Ascending aorta (tissue), 2 donors: ENCODE results near the gene C1S. TPM values are rescaled to one million over a fixed set of nuclear protein-coding genes. Genes with fewer than 3 reads are reported as not detected.

ENCODE experiments used
- DNase-seq, 2 donors: peaks; one replicate each; pipeline ENCODE4 v3.0.0-alpha.2; 2019; ENCODE audit warnings: low spot score in 2 of 2
- H3K27ac ChIP-seq, 2 donors: fragments of 200-600 bp; sonication (generic); one replicate each; pipeline ENCODE4 v1.5.1; 2016 to 2017; ENCODE audit warnings: mild to moderate bottlenecking in 1 of 2
- H3K27me3 ChIP-seq: fragments of 200-600 bp; sonication (generic); one replicate; pipeline ENCODE4 v1.5.1; 2017
- H3K36me3 ChIP-seq, 2 donors: fragments of 200-600 bp; sonication (generic); one replicate each; pipeline ENCODE4 v1.5.1; 2016
- H3K4me1 ChIP-seq, 2 donors: fragments of 200-600 bp; sonication (generic); one replicate each; pipeline ENCODE4 v1.5.1; 2016 to 2017; ENCODE audit warnings: mild to moderate bottlenecking in 1 of 2
- H3K4me3 ChIP-seq, 2 donors: fragments of 200-600 bp; sonication (generic); one replicate each; pipeline ENCODE4 v1.5.1; 2016 to 2017; ENCODE audit warnings: mild to moderate bottlenecking in 1 of 2
- H3K9me3 ChIP-seq, 2 donors: fragments of 200-600 bp; sonication (generic); one replicate each; pipeline ENCODE4 v1.5.1; 2016
- CTCF ChIP-seq, 3 experiments: fragments of 200-600 bp in 2 of 3; fragments of 450-650 bp in 1 of 3; sonication (generic) in 2 of 3; IDR thresholded peaks; one replicate each; pipeline ENCODE4 v1.5.1; 2016 to 2019; ENCODE audit warnings: antibody characterized with exemption in 3 of 3, mild to moderate bottlenecking in 1 of 3, moderate library complexity in 1 of 3
- intact Hi-C: fragments of 100-400 bp; cut with DNase I; formaldehyde crosslinking; loops from one replicate; pipeline ENCODE4 v1.15.1; 2023
- total RNA-seq: library from RNA; depleted of rRNA; stranded (reverse); fragments of >200 nt; gene quantifications from one replicate; pipeline ENCODE4 v1.1.0, GENCODE V29; 2016

C1S gene
- total RNA-seq, 1 donor from 2014 or later, result 273 TPM

- peaks cover 3 to 13% of the 10 kb centered on the region in 2 donors for H3K4me1 ChIP-seq
These were observed 49.0 kb downstream of the C1S start for GRCh38 chr12:7109572-7109920.

GRCh38 chr12:7110661-7111060 lies 50.1 kb downstream of the C1S start:
- H3K4me3 ChIP-seq, result no peak overlapping the region
- H3K36me3 ChIP-seq, result peaks cover 0 to 7% of the 10 kb centered on the region in 2 donors
- no peaks in the 10 kb centered on the region for H3K9me3 ChIP-seq
- intact Hi-C loops, result no loop called here
- H3K27me3 ChIP-seq, result no peaks in the 10 kb centered on the region
- TF ChIP-seq CTCF (IDR thresholded peaks at IDR 0.05), result no peak
- no peak for DNase-seq
- H3K27ac ChIP-seq, result no peak overlapping the region
- H3K4me1 ChIP-seq, result peaks cover 3 to 13% of the 10 kb centered on the region in 2 donors

More at GRCh38 chr12:7109572-7109920, 49.0 kb downstream of the C1S start:
- peak overlapping the region; percentile 91 to 93 for H3K27ac ChIP-seq
- no peak for DNase-seq
- no peak for TF ChIP-seq CTCF (IDR thresholded peaks at IDR 0.05)
- H3K9me3 ChIP-seq, result no peaks in the 10 kb centered on the region
- no peaks in the 10 kb centered on the region for H3K27me3 ChIP-seq
- H3K4me3 ChIP-seq, result peak overlapping the region in 1 of 2 donors; percentile 81
- intact Hi-C loops, result loop anchor here (1.0 to 5.0 kb wide), 6 partner anchors 17 to 237 kb away; partner anchors contain the start of genes C1R, C1S, EMG1 and LPCAT3
- H3K36me3 ChIP-seq, result no peaks in the 10 kb centered on the region

- H3K9me3 ChIP-seq, result no peaks in the 10 kb centered on the region
- H3K36me3 ChIP-seq, result peaks cover 0 to 14% of the 10 kb centered on the region in 2 donors
- peaks cover 3 to 9% of the 10 kb centered on the region in 2 donors for H3K4me1 ChIP-seq
- TF ChIP-seq CTCF (IDR thresholded peaks at IDR 0.05), result no peak
- no peak overlapping the region for H3K27ac ChIP-seq
- no peak for DNase-seq
- H3K27me3 ChIP-seq, result no peaks in the 10 kb centered on the region
- intact Hi-C loops, result loop anchor here (2.0 kb wide), 1 partner anchor 167 kb away; the partner anchor contains the start of gene C12orf57
- no peak overlapping the region for H3K4me3 ChIP-seq
These were observed 51.5 kb downstream of the C1S start for GRCh38 chr12:7112041-7112440.

GRCh38 chr12:7113389-7113871 lies 52.9 kb downstream of the C1S start:
- H3K4me3 ChIP-seq, result no peak overlapping the region
- no peak overlapping the region for H3K27ac ChIP-seq
- TF ChIP-seq CTCF (IDR thresholded peaks at IDR 0.05), result peak; percentile 65 to 86 (median 80)
- intact Hi-C loops, result loop anchor here (1.0 to 2.0 kb wide), 2 partner anchors 53 to 169 kb away; partner anchors contain the start of genes C12orf57 and C1S
- H3K36me3 ChIP-seq, result peaks cover 0 to 14% of the 10 kb centered on the region in 2 donors
- no peaks in the 10 kb centered on the region for H3K9me3 ChIP-seq
- no peaks in the 10 kb centered on the region for H3K27me3 ChIP-seq
- H3K4me1 ChIP-seq, result peaks cover 3 to 6% of the 10 kb centered on the region in 2 donors
- no peak for DNase-seq

- intact Hi-C loops, result no loop called here
- Histone ChIP-seq H3K4me3 (no peak overlapping the region), H3K4me1 (peaks cover 3 to 6% of the 10 kb centered on the region in 2 donors), H3K27me3 (no peaks in the 10 kb centered on the region), H3K27ac (no peak overlapping the region), H3K9me3 (no peaks in the 10 kb centered on the region), H3K36me3 (peaks cover 0 to 14% of the 10 kb centered on the region in 2 donors)
- no peak for DNase-seq
- TF ChIP-seq CTCF (IDR thresholded peaks at IDR 0.05), result no peak
These were observed 53.5 kb downstream of the C1S start for GRCh38 chr12:7114008-7114407.
